Osteoblast (primary cell): ENCODE measurements around the gene ATG4D. TPM values are rescaled to one million over a fixed set of nuclear protein-coding genes. Genes with fewer than 3 reads are reported as not detected.
A peak's percentile ranks its signal among the peaks of the same experiment; 100 is the strongest.

ENCODE experiments used
- DNase-seq: peaks from one replicate; pipeline ENCODE4 v3.0.0; 2011; ENCODE audit warnings: low spot score, mixed read lengths; ENCODE audit not compliant: insufficient read length; ENCODE audit errors: missing footprints
- H2AFZ ChIP-seq: 2 replicates; pipeline ENCODE4 v1.6.0; 2011; ENCODE audit warnings: mild to moderate bottlenecking, low read length
- H3K27ac ChIP-seq: 2 replicates; pipeline ENCODE4 v1.5.1; 2011; ENCODE audit warnings: mild to moderate bottlenecking, low read depth, low read length, moderate library complexity
- H3K27me3 ChIP-seq: 2 replicates; pipeline ENCODE4 v1.6.0; 2012; ENCODE audit warnings: mild to moderate bottlenecking, control low read depth, inconsistent platforms, low read length, moderate library complexity; ENCODE audit not compliant: insufficient read depth
- H3K36me3 ChIP-seq: 2 replicates; pipeline ENCODE4 v1.5.1; 2011; ENCODE audit warnings: mild to moderate bottlenecking, low read length, control low read depth, moderate library complexity; ENCODE audit not compliant: insufficient read depth
- H3K4me1 ChIP-seq: 2 replicates; pipeline ENCODE4 v1.5.1; 2011; ENCODE audit warnings: mild to moderate bottlenecking, low read length, control low read depth, moderate library complexity; ENCODE audit not compliant: insufficient read depth
- H3K4me2 ChIP-seq: 2 replicates; pipeline ENCODE4 v1.6.0; 2011; ENCODE audit warnings: mild to moderate bottlenecking, low read length; ENCODE audit not compliant: insufficient read depth
- H3K4me3 ChIP-seq: fragments of 200-600 bp; sonication (generic); 3 replicates; pipeline ENCODE4 v1.5.1; 2012; ENCODE audit warnings: mild to moderate bottlenecking, low read length, inconsistent platforms; ENCODE audit not compliant: insufficient read depth
- H3K79me2 ChIP-seq: 2 replicates; pipeline ENCODE4 v1.6.0; 2012; ENCODE audit warnings: mild to moderate bottlenecking, low read length, control low read depth, inconsistent platforms; ENCODE audit not compliant: insufficient read depth
- H3K9me3 ChIP-seq: 2 replicates; pipeline ENCODE4 v1.5.1; 2011; ENCODE audit warnings: low read depth, low read length, control low read depth
- H4K20me1 ChIP-seq: 2 replicates; pipeline ENCODE4 v1.6.0; 2012; ENCODE audit warnings: mild to moderate bottlenecking, low read length, control low read depth; ENCODE audit not compliant: insufficient read depth
- CTCF ChIP-seq: IDR thresholded peaks from 2 replicates; pipeline ENCODE4 v1.5.1; 2011; ENCODE audit warnings: mild to moderate bottlenecking, low read depth, low read length, moderate library complexity; ENCODE audit errors: extremely low read depth
- total RNA-seq: library from RNA; depleted of rRNA; stranded (reverse); fragments of >200 nt; gene quantifications from 2 replicates; pipeline ENCODE4 v1.2.3, GENCODE V29; 2012

Gene ATG4D
- total RNA-seq = 11.6 and 12.7 TPM in 2 replicates

DNA sequence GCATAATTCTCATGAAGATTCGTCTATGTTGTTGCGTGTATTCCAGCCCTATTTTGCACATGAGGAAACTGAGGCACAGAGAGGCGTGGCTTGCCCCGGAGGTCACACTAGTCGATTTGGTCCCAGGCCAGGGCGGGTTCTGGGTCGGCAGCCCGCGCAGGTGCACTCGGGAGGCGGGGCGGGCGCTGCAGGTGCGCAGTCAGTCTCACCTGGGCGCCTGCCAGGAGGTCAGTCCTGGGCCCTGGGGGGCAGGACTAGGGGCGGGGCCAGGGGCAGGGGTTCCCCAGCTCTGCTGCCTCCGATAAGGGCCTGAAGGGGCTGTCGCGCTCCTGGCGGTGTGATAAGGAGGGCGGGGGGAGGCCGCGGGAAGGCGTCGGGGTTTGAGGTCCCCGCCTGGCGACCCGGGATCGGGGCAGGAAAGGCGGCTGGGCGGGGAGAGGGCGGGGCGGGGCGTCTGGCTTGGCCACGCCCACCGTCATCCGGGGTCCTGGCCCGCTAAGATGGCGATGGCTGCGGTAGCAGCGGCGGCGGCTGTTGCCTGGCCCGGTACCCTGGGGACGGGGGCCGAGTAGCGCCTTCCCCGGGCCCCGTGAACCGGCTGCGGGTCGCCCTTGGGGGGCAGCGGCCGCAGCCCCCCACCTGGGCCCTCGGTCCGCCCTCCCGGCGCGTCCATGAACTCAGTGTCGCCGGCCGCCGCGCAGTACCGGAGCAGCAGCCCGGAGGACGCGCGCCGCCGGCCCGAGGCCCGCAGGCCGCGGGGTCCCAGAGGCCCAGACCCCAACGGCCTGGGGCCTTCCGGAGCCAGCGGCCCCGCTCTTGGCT lies at the start of gene ATG4D:
Gene ATG4D, plus strand, starts transcription at position 485 of the 822 bp plus-strand sequence. Its CDS starts 187 bp downstream, at position 672.
- Histone ChIP-seq H3K4me3 (peak within 1 kb of the TSS; percentile 89), H3K4me2 (peak within 1 kb of the TSS; percentile 81), H3K79me2 (peaks cover 24% of the 10 kb centered on the region), H3K9me3 (no peaks in the 10 kb centered on the region), H3K4me1 (peaks cover 8% of the 10 kb centered on the region), H3K36me3 (peaks cover 4% of the 10 kb centered on the region), H3K27ac (peak within 1 kb of the TSS; percentile 61), H2AFZ (peak within 1 kb of the TSS; percentile 81), H3K27me3 (no peaks in the 10 kb centered on the region), H4K20me1 (peaks cover 4% of the 10 kb centered on the region)
- peak; percentile 100 for DNase-seq
- TF ChIP-seq CTCF = no peak

DNA sequence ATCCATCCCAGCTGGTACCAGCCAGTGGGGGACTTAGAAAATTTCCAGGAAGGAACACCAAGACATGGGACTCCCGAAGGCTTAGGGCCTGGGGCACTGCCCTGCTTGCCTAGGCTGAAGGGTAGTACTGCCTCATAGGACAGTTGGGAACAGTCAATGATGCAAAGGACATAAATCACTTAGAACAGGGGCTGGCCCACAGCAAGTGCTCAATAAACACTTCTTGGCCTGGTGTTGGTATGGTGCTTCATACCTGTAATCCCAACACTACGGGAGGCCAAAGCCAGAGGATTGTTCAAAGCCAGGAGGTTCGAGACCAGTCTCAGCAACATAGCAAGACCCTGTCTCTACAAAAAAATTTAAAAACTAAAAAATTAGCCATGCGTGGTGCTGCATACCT lies 46.3 kb upstream of the ATG4D start:
- no peak for TF ChIP-seq CTCF
- peaks cover 75% of the 10 kb centered on the region for H3K79me2 ChIP-seq
- no peak overlapping the region for H2AFZ ChIP-seq
- peaks cover 12% of the 10 kb centered on the region for H3K4me1 ChIP-seq
- peaks cover 8% of the 10 kb centered on the region for H4K20me1 ChIP-seq
- H3K4me2 ChIP-seq = no peak overlapping the region
- peak; percentile 57 for DNase-seq
- no peaks in the 10 kb centered on the region for H3K27me3 ChIP-seq
- no peaks in the 10 kb centered on the region for H3K9me3 ChIP-seq
- H3K4me3 ChIP-seq = no peak overlapping the region
- peaks cover 26% of the 10 kb centered on the region for H3K36me3 ChIP-seq
- H3K27ac ChIP-seq = no peak overlapping the region

DNA sequence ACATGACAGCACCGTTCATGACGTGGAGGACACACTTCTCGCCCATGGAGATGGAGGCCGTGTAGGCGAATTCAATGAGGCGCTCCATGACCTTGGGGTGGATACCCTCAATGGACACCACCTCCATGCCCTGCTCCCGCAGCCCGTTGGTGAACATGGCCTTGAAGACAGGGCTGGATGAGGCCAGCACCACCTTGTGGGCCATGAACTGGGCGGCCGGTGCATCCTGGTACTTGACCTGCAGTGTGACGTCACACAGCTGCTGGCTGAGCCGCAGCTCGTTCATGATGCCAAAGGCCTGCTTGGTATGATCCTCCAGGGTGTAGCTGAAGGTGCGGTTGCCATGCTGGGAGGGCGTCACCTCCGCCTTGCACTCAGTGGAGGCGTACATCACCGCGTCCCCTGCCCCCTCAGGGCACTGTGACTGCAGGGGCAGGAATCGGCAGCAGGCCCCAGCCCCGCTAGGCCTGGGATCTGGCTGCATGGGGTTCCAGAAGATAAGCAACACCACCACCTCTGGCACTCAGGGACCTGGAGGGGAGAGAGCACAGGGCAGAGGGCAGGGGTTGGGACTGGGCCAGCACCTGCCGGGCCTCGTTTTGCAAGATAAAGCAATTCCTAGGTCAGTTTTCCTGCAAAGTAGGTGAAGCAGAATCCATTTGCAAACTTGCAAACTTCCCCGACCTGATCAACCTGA lies 44.0 kb upstream of the ATG4D start:
- H3K4me2 ChIP-seq = no peak overlapping the region
- H4K20me1 ChIP-seq = peaks cover 8% of the 10 kb centered on the region
- peaks cover 20% of the 10 kb centered on the region for H3K36me3 ChIP-seq
- no peak for TF ChIP-seq CTCF
- H3K4me3 ChIP-seq = no peak overlapping the region
- H3K4me1 ChIP-seq = peaks cover 12% of the 10 kb centered on the region
- H2AFZ ChIP-seq = no peak overlapping the region
- H3K9me3 ChIP-seq = no peaks in the 10 kb centered on the region
- no peaks in the 10 kb centered on the region for H3K27me3 ChIP-seq
- no peak overlapping the region for H3K27ac ChIP-seq
- peaks cover 68% of the 10 kb centered on the region for H3K79me2 ChIP-seq
- DNase-seq = peak; percentile 72

DNA sequence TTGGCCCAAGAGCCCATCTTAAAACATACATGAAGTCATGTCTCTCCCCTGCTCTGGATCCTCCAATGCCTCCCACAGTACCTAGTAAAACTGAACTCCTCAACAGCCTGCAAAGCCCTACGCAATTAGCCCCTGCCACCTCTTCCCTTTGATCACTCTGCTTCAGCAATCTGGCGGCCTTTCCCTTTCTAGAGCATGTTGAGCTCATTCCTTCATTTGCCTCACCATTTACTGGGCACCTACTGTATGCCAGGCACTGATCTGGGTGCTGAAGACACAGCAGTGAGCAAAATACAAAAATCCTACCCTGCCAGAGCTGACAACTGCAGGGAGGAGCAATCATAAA lies 43.5 kb upstream of the ATG4D start:
- Histone ChIP-seq H4K20me1 (peaks cover 8% of the 10 kb centered on the region), H3K27ac (no peak overlapping the region), H3K9me3 (no peaks in the 10 kb centered on the region), H3K79me2 (peaks cover 63% of the 10 kb centered on the region), H2AFZ (no peak overlapping the region), H3K36me3 (peaks cover 15% of the 10 kb centered on the region), H3K27me3 (no peaks in the 10 kb centered on the region), H3K4me1 (peaks cover 12% of the 10 kb centered on the region), H3K4me2 (no peak overlapping the region), H3K4me3 (no peak overlapping the region)
- DNase-seq = no peak
- no peak for TF ChIP-seq CTCF
